Measurements from ENCODE around the gene CXCR2.

- TF ChIP-seq POLR2A (IDR thresholded peaks at IDR 0.05; ENCODE audit: low read length), result no peak
- TF ChIP-seq GATA1 (IDR thresholded peaks at IDR 0.05; ENCODE audit: low read depth, low read length), result no peak
These were observed 20.2 kb downstream of the CXCR2 start for GRCh38 chr2:218146056-218146455.
